CD4-positive, alpha-beta memory T cell (primary cell): ENCODE data around the gene FRZB. TPM values are rescaled to one million over a fixed set of nuclear protein-coding genes. Genes with fewer than 3 reads are reported as not detected.

Experiments used
- CTCF ChIA-PET: fragments of 350-600 bp; sonication (Branson Sonifier 250); formaldehyde crosslinking; loops from one replicate; lab custom pipeline; 2021; ENCODE audit warnings: inconsistent platforms; ENCODE audit not compliant: partially characterized antibody; lab: Charles Lee
- POLR2A ChIA-PET: fragments of 350-600 bp; sonication (Branson Sonifier 250); formaldehyde crosslinking; loops from one replicate; lab custom pipeline; 2021; ENCODE audit not compliant: partially characterized antibody; lab: Charles Lee
- DNase-seq, 5 donors: peaks; one replicate each; pipeline versions ENCODE4 v3.0.0 to v3.0.0-alpha.2; 2020 to 2022; ENCODE audit warnings: mixed read lengths in 1 of 5
- H3K27ac ChIP-seq: one replicate; pipeline ENCODE4 v1.7.0; 2013; ENCODE audit warnings: low read depth, low read length
- H3K27me3 ChIP-seq: 2 replicates; pipeline ENCODE4 v1.7.0; 2013; ENCODE audit warnings: mild to moderate bottlenecking, low read length, moderate library complexity; ENCODE audit not compliant: insufficient read depth
- H3K36me3 ChIP-seq: 2 replicates; pipeline ENCODE4 v1.7.0; 2013; ENCODE audit warnings: mild to moderate bottlenecking, low read length, moderate library complexity; ENCODE audit not compliant: insufficient read depth
- H3K4me1 ChIP-seq: 2 replicates; pipeline ENCODE4 v1.7.0; 2013; ENCODE audit warnings: mild to moderate bottlenecking, low read length, moderate library complexity; ENCODE audit not compliant: insufficient read depth
- H3K4me3 ChIP-seq, 2 donors: one replicate each; pipeline ENCODE4 v1.7.0; 2013; ENCODE audit warnings: low read length in 2 of 2, mild to moderate bottlenecking in 1 of 2
- H3K9me3 ChIP-seq, 2 donors: one replicate each; pipeline ENCODE4 v1.7.0; 2013; ENCODE audit warnings: low read length in 2 of 2, control low read depth in 1 of 2; ENCODE audit not compliant: control insufficient read depth in 1 of 2
- H3K27ac Mint-ChIP-seq, 7 donors: one replicate each; pipeline ENCODE4 v1.8.0; 2020 to 2021; ENCODE audit warnings: mixed read lengths in 7 of 7, mild to moderate bottlenecking in 6 of 7, inconsistent platforms in 3 of 7, moderate library complexity in 3 of 7
- H3K27me3 Mint-ChIP-seq, 2 donors: one replicate each; pipeline ENCODE4 v1.8.0; 2020 to 2021; ENCODE audit warnings: mixed read lengths in 2 of 2
- H3K36me3 Mint-ChIP-seq, 2 donors: one replicate each; pipeline ENCODE4 v1.8.0; 2020 to 2021; ENCODE audit warnings: mixed read lengths in 2 of 2, inconsistent platforms in 1 of 2, mild to moderate bottlenecking in 1 of 2
- H3K4me1 Mint-ChIP-seq, 4 donors: one replicate each; pipeline ENCODE4 v1.8.0; 2020 to 2021; ENCODE audit warnings: mixed read lengths in 4 of 4, mild to moderate bottlenecking in 1 of 4
- H3K4me3 Mint-ChIP-seq, 8 donors: one replicate each; pipeline ENCODE4 v1.8.0; 2020 to 2021; ENCODE audit warnings: mixed read lengths in 8 of 8, mild to moderate bottlenecking in 7 of 8, moderate library complexity in 6 of 8, inconsistent platforms in 3 of 8
- H3K9me3 Mint-ChIP-seq, 8 donors: one replicate each; pipeline ENCODE4 v1.8.0; 2020 to 2021; ENCODE audit warnings: mixed read lengths in 8 of 8, mild to moderate bottlenecking in 5 of 8, inconsistent platforms in 3 of 8, moderate library complexity in 1 of 8
- intact Hi-C: fragments of 100-400 bp; cut with micrococcal nuclease; formaldehyde crosslinking; loops from one replicate; pipeline ENCODE4 v1.15.1; 2023
- polyA plus RNA-seq, 2 donors: library from polyadenylated mRNA; unstranded; fragments of 300-500 nt; fragmentation: Illumina TruSeq; gene quantifications; one replicate each; pipeline ENCODE4 v1.2.3, GENCODE V29; 2021
- total RNA-seq, 2 experiments: library from RNA; stranded (reverse); gene quantifications; one replicate each; pipeline ENCODE4 v1.2.3, GENCODE V29; 2021

Gene FRZB
- total and polyA plus RNA-seq, 4 experiments from 2014 or later = 0.43 TPM; not detected in 3

DNA sequence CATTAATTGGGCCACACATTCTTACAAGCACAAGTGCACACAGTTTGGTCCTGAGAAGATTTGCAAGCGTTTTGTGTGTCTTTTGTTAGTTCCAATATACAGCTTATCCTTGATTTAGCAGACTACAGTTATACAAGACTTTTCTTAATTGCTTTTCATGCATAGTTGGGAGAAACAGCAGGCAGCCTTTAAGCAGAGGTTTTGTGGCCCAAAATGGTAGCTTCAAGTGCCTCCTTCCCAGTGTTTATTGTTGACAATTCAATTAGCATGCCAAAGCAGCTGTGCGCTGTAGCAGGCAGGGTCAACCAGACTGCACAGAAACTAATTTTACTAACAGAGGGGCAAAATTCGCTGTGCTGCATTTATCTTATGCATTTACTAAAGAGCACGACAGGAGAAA, 47.5 kb downstream of the FRZB start:
- intact Hi-C loops = no loop called here
- Histone ChIP-seq H3K36me3 (no peaks in the 10 kb centered on the region), H3K27me3 (peaks cover 3% of the 10 kb centered on the region), H3K4me1 (no peaks in the 10 kb centered on the region), H3K27ac (no peak overlapping the region), H3K4me3 (no peak overlapping the region), H3K9me3 (no peaks in the 10 kb centered on the region)
- no peak for DNase-seq
- CTCF ChIA-PET = no interaction called here
- Mint-ChIP-seq H3K9me3 (no peaks in the 10 kb centered on the region), H3K27ac (no peak overlapping the region), H3K4me1 (no peaks in the 10 kb centered on the region), H3K36me3 (no peaks in the 10 kb centered on the region), H3K27me3 (peaks cover 3 to 10% of the 10 kb centered on the region in 2 donors), H3K4me3 (no peak overlapping the region)
- POLR2A ChIA-PET = no interaction called here

DNA sequence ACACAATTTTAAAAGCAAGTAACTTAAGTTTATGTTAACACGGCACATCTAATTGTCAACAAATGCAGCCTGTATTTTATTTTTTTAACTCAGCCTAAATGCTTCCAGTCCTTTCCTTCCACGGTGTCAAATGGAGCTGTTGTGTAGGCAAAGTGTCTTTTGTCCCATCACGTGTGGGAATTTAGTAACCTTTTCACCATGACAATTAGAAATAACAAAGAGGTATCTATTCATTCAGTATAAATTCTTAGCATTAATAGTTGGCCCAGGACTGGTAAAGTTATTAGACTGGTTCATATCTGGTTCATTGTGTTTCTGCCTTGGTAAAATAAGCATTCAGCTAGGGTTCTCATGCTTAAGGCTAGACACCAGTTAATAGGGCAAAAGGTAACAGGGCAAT, 47.9 kb downstream of the FRZB start:
- H3K27me3 ChIP-seq = peaks cover 3% of the 10 kb centered on the region
- no peak overlapping the region for H3K27ac Mint-ChIP-seq
- no peak for DNase-seq
- H3K36me3 ChIP-seq = no peaks in the 10 kb centered on the region
- no peaks in the 10 kb centered on the region for H3K4me1 Mint-ChIP-seq
- no peaks in the 10 kb centered on the region for H3K9me3 Mint-ChIP-seq
- peaks cover 3 to 9% of the 10 kb centered on the region in 2 donors for H3K27me3 Mint-ChIP-seq
- no peaks in the 10 kb centered on the region for H3K36me3 Mint-ChIP-seq
- H3K4me3 ChIP-seq = no peak overlapping the region
- H3K9me3 ChIP-seq = no peaks in the 10 kb centered on the region
- no peak overlapping the region for H3K27ac ChIP-seq
- CTCF ChIA-PET = no interaction called here
- intact Hi-C loops = no loop called here
- H3K4me3 Mint-ChIP-seq = no peak overlapping the region
- POLR2A ChIA-PET = no interaction called here
- H3K4me1 ChIP-seq = no peaks in the 10 kb centered on the region

DNA sequence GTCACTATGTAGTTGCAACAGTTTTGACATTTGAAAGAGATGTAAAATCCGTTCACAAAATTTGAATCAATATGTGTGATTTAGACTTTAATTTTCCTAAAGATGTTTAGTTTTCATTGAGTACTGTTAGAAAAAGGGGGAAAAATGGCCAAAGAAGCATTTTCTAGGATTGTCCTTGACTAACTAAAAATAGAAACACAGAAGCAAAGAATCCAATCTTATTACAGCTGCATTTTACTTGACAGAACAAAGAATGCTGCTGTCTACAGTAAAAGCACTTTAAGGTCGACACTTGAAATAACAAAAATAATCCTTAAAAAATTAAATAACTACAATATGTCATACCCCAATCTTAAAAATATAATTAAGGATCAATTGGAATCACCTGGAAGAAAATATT, 48.9 kb downstream of the FRZB start:
- Mint-ChIP-seq H3K36me3 (no peaks in the 10 kb centered on the region), H3K4me1 (no peaks in the 10 kb centered on the region), H3K27me3 (peaks cover 3 to 6% of the 10 kb centered on the region in 2 donors), H3K4me3 (no peak overlapping the region), H3K27ac (no peak overlapping the region), H3K9me3 (no peaks in the 10 kb centered on the region)
- H3K27ac ChIP-seq = no peak overlapping the region
- intact Hi-C loops = no loop called here
- DNase-seq = no peak
- POLR2A ChIA-PET = no interaction called here
- H3K4me3 ChIP-seq = no peak overlapping the region
- H3K36me3 ChIP-seq = no peaks in the 10 kb centered on the region
- H3K4me1 ChIP-seq = no peaks in the 10 kb centered on the region
- CTCF ChIA-PET = no interaction called here
- no peaks in the 10 kb centered on the region for H3K9me3 ChIP-seq
- peaks cover 3% of the 10 kb centered on the region for H3K27me3 ChIP-seq

DNA sequence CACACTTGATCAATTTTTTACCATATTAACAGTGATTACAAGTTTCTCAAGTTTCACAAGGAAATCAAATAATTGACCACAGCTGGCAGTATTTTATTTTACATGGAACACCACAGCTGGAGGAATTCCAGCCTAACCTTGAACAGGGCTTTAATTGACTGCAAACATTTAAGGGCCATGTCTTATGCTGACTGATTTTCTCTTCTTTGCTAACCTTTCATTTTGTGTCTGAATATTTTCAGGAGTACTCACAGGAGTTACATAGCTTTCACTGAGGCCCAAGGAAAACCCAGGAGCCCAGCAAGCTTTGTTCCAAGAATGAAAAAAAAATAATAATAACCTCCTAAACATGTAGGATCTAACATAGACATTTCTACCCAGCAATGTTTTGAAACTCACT, 49.6 kb downstream of the FRZB start:
- Mint-ChIP-seq H3K9me3 (no peaks in the 10 kb centered on the region), H3K27me3 (peaks cover 6% of the 10 kb centered on the region in 2 donors), H3K36me3 (no peaks in the 10 kb centered on the region), H3K27ac (no peak overlapping the region), H3K4me3 (no peak overlapping the region), H3K4me1 (no peaks in the 10 kb centered on the region)
- CTCF ChIA-PET = no interaction called here
- Histone ChIP-seq H3K27ac (no peak overlapping the region), H3K9me3 (no peaks in the 10 kb centered on the region), H3K36me3 (no peaks in the 10 kb centered on the region), H3K27me3 (no peaks in the 10 kb centered on the region), H3K4me1 (no peaks in the 10 kb centered on the region), H3K4me3 (no peak overlapping the region)
- intact Hi-C loops = no loop called here
- no peak for DNase-seq
- POLR2A ChIA-PET = no interaction called here

DNA sequence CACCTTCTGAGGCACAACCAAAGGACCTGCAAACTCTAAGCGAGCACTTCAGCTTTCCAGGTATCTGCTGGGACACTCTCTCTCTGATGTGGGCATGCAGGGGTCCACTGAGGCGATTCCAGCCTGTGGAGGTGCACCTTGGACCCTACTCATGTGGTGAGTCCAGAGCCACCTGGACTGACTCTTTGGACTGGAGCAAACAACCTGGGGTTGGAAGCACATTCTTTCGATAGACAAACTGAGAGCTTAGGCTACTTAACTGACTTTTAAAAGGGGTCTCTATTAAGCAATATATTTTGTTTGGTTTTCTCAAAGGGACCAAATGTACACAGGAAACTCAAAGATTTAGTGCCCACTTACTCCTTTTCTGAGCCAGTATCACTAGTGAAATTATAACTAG, 51.6 kb downstream of the FRZB start:
- H3K4me1 Mint-ChIP-seq = no peaks in the 10 kb centered on the region
- no peaks in the 10 kb centered on the region for H3K9me3 Mint-ChIP-seq
- H3K4me3 ChIP-seq = no peak overlapping the region
- no peaks in the 10 kb centered on the region for H3K9me3 ChIP-seq
- intact Hi-C loops = no loop called here
- H3K36me3 Mint-ChIP-seq = no peaks in the 10 kb centered on the region
- ChIA-PET CTCF (no interaction called here), POLR2A (no interaction called here)
- H3K4me1 ChIP-seq = no peaks in the 10 kb centered on the region
- H3K27me3 Mint-ChIP-seq = peaks cover 3 to 4% of the 10 kb centered on the region in 2 donors
- H3K27me3 ChIP-seq = no peaks in the 10 kb centered on the region
- no peak overlapping the region for H3K27ac ChIP-seq
- DNase-seq = no peak
- no peak overlapping the region for H3K4me3 Mint-ChIP-seq
- H3K36me3 ChIP-seq = no peaks in the 10 kb centered on the region
- no peak overlapping the region for H3K27ac Mint-ChIP-seq

DNA sequence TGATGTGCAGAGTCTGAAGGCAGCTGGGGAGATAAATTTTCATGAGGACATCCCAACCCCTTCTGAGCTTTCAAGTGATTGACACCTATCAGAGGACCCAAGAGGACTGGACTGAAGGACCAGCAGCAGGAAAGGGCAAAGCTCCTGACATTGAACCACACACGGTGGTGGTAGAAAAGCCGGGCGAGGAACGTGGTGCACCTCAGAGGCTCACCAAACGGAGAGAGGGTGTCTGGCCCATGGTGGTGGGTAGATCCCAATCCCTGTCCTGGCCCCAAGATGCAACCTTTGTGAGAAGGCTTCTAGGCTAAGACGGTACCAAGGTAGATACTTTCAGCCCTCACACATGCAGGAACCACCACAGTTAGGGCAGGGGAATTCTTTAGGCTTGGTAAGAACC, 52.1 kb downstream of the FRZB start:
- intact Hi-C loops = no loop called here
- no peak overlapping the region for H3K4me3 ChIP-seq
- H3K9me3 Mint-ChIP-seq = no peaks in the 10 kb centered on the region

DNA sequence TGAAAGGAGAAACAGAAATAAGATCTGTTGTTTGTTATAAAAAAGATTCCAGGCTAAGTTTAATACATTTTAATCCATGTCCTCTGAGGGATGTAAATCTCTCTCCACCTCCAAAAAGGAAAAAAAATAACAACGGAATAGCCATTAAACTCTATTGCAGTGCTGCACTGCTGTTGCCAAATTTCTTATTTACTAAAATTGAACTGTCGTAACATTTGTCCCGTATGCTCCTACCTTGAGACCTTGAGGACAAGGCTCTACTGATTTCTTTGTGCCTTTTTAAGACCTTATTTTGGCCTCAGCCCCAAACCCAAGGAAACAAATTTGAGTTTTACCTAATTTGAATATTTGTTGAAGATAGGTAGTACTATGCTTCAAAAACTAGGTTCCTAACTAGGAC, 56.4 kb downstream of the FRZB start:
- no peaks in the 10 kb centered on the region for H3K36me3 ChIP-seq
- H3K27ac ChIP-seq = no peak overlapping the region
- CTCF ChIA-PET = no interaction called here
- H3K4me1 Mint-ChIP-seq = no peaks in the 10 kb centered on the region
- DNase-seq = no peak
- no peak overlapping the region for H3K4me3 ChIP-seq
- H3K27me3 ChIP-seq = no peaks in the 10 kb centered on the region
- no peak overlapping the region for H3K4me3 Mint-ChIP-seq
- H3K9me3 Mint-ChIP-seq = no peaks in the 10 kb centered on the region
- H3K27ac Mint-ChIP-seq = no peak overlapping the region
- no peaks in the 10 kb centered on the region for H3K4me1 ChIP-seq
- no peaks in the 10 kb centered on the region for H3K36me3 Mint-ChIP-seq
- POLR2A ChIA-PET = interaction anchor here (0.5 kb wide), 1 partner anchor 8 kb away, joined by 3 read pairs; no protein-coding TSS in a partner anchor
- no peaks in the 10 kb centered on the region for H3K9me3 ChIP-seq
- intact Hi-C loops = no loop called here
- H3K27me3 Mint-ChIP-seq = peaks cover 2 to 5% of the 10 kb centered on the region in 2 donors

More for the DNA sequence above, 52.1 kb downstream of the FRZB start:
- no peaks in the 10 kb centered on the region for H3K4me1 ChIP-seq
- ChIA-PET POLR2A (no interaction called here), CTCF (no interaction called here)
- H3K27me3 ChIP-seq = no peaks in the 10 kb centered on the region
- H3K27ac ChIP-seq = no peak overlapping the region
- no peaks in the 10 kb centered on the region for H3K9me3 ChIP-seq
- Mint-ChIP-seq H3K27me3 (peaks cover 2 to 3% of the 10 kb centered on the region in 2 donors), H3K4me1 (no peaks in the 10 kb centered on the region), H3K27ac (no peak overlapping the region), H3K36me3 (no peaks in the 10 kb centered on the region), H3K4me3 (no peak overlapping the region)
- DNase-seq = no peak
- H3K36me3 ChIP-seq = no peaks in the 10 kb centered on the region

DNA sequence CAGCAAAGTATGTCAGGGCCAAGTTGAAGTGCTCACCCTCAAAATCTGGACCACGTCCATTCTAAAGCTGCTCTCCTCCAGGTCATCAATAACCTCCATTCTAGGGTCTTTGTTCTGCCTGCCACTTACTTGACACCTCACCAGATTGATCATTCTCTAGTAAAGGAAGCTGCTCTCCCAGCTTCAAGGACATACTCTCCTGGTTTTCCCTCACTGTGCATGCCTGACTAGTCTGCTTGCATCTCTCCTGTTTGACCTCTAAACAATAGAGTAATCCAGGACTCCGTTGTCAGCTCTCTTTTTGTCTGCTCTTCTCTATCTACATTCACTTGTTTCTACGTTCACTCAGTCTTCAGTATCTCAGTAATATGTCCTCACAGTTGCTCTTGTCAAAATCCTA, 59.1 kb downstream of the FRZB start:
- POLR2A ChIA-PET = no interaction called here
- Histone ChIP-seq H3K9me3 (no peaks in the 10 kb centered on the region), H3K4me3 (no peak overlapping the region), H3K36me3 (no peaks in the 10 kb centered on the region), H3K27ac (no peak overlapping the region), H3K4me1 (no peaks in the 10 kb centered on the region), H3K27me3 (no peaks in the 10 kb centered on the region)
- Mint-ChIP-seq H3K9me3 (no peaks in the 10 kb centered on the region), H3K27me3 (peaks cover 5 to 8% of the 10 kb centered on the region in 2 donors), H3K27ac (no peak overlapping the region), H3K4me3 (no peak overlapping the region), H3K4me1 (no peaks in the 10 kb centered on the region), H3K36me3 (no peaks in the 10 kb centered on the region)
- CTCF ChIA-PET = no interaction called here
- no peak for DNase-seq
- intact Hi-C loops = no loop called here
